Heart right ventricle (tissue), 16 donors: ENCODE measurements around the gene ETNPPL. TPM values are rescaled to one million over a fixed set of nuclear protein-coding genes. Genes with fewer than 3 reads are reported as not detected.
A peak's percentile ranks its signal among the peaks of the same experiment; 100 is the strongest.

Source experiments
- ATAC-seq, 8 donors: fragments of 200-7000 bp; cut with Tn5 transposase; one replicate each; pipeline ENCODE4 v1.9.1; 2020; ENCODE audit warnings: mild to moderate bottlenecking in 8 of 8, moderate library complexity in 8 of 8, moderate number of reproducible peaks in 1 of 8
- DNase-seq, 2 donors: peaks; one replicate each; pipeline ENCODE4 v3.0.0-alpha.2; 2020
- H3K27ac ChIP-seq, 10 donors: fragments of 200-600 bp; sonication (generic) in 2 of 10; one replicate each; pipeline versions ENCODE4 v1.5.0 to v1.8.0; 2020 to 2022; ENCODE audit warnings: mild to moderate bottlenecking in 3 of 10
- H3K27me3 ChIP-seq, 7 donors: fragments of 200-600 bp; one replicate each; pipeline ENCODE4 v1.8.0; 2021 to 2022; ENCODE audit warnings: mild to moderate bottlenecking in 2 of 7
- H3K36me3 ChIP-seq, 9 donors: fragments of 200-600 bp; sonication (generic) in 1 of 9; one replicate each; pipeline versions ENCODE4 v1.5.0 to v1.8.0; 2020 to 2022; ENCODE audit warnings: mild to moderate bottlenecking in 2 of 9
- H3K4me1 ChIP-seq, 9 donors: fragments of 200-600 bp; sonication (generic) in 1 of 9; one replicate each; pipeline versions ENCODE4 v1.5.0 to v1.8.0; 2020 to 2022; ENCODE audit warnings: mild to moderate bottlenecking in 4 of 9
- H3K4me3 ChIP-seq, 10 donors: fragments of 200-600 bp; sonication (generic) in 2 of 10; one replicate each; pipeline versions ENCODE4 v1.5.0 to v1.8.0; 2020 to 2022; ENCODE audit warnings: mild to moderate bottlenecking in 7 of 10, moderate library complexity in 2 of 10
- H3K9me3 ChIP-seq, 11 donors: fragments of 200-600 bp in 10 of 11; sonication (generic) in 2 of 11; one replicate each; pipeline versions ENCODE4 v1.5.0 to v1.8.0; 2013 to 2022; ENCODE audit warnings: mild to moderate bottlenecking in 2 of 11, control low read depth in 1 of 11, moderate library complexity in 1 of 11
- WGBS, 2 donors: extraction: QIAGEN DNeasy Blood & Tissue Kit; methylation state at CpG; one replicate each; pipeline ENCODE4 v1.1.7; 2013; ENCODE audit warnings: inconsistent platforms in 1 of 2; 5-methylcytosine and 5-hydroxymethylcytosine counted together
- intact Hi-C, 10 donors: fragments of 100-400 bp; cut with DNase I; formaldehyde crosslinking; loops; one replicate each; pipeline versions ENCODE4 v1.11.1 to v1.14.2; 2022
- polyA plus RNA-seq, 2 donors: library from polyadenylated mRNA; stranded (reverse); fragments of 200-250 nt; gene quantifications; one replicate each; pipeline ENCODE4 v1.2.3, GENCODE V29; 2013
- total RNA-seq, 10 donors: library from RNA; stranded (reverse); fragmentation: NEBNext Ultra II Directional in 3 of 10; extraction: Animal tissue kit (Norgen Biotek cat#: 25700) in 3 of 10; gene quantifications; one replicate each; pipeline versions ENCODE4 v1.2.1 to v1.2.4, GENCODE V29; 2021 to 2023
- TF ChIP-seq, protein P1 (sequence below), 9 donors: fragments of 200-600 bp; sonication (generic) in 2 of 9; IDR thresholded peaks; one replicate each; pipeline versions ENCODE4 v1.5.0 to v1.8.0; 2021 to 2022; ENCODE audit warnings: antibody characterized with exemption in 9 of 9, mild to moderate bottlenecking in 5 of 9, moderate library complexity in 1 of 9
- donor health status: Arrhythmogenic right ventricular cardiomyopathy.
- donor health status: ischemic (EF 13 %, LVEDD 7.1; RV severe dilation, severe dysfunction).
- donor health status: healthy with polysubstance abuse.
- donor health status: DM: no; HTN: yes; CAD: no.
- donor health status: DM: no; HTN: no; CAD: no.
- donor health status: ischemic (EF 25% LVEDD 6.9; RV normal size, moderate dysfunction).
- donor health status: ischemic (EF 25% LVEDD 5.7; RV mildly dilated, moderate dysfunction).
- donor health status: healthy.
- donor health status: DM: yes; HTN: yes; CAD: no.
- donor health status: Ischemic cardiomyopathy.
- donor health status: ischemic (EF 35%, LVEDD 5.7; RV mildly dilated, moderate dysfunction).
- donor health status: nonischemic (EF 11% LVEDD 7.7; RV severe dilation, severe dysfunction).
- donor health status: DM: yes; HTN: yes; CAD: no.
- donor health status: PGD.
- donor health status: ischemic (EF 29% LVEDD 5.4; RV normal size, mild dysfunction).
- donor health status: nonischemic (EF 23%, LVEDD 6.1; RV moderate dilation, normal function).

Gene ETNPPL
- total and polyA plus RNA-seq, 12 donors, result 1.9 to 45.8 (median 5.4) TPM

DNA sequence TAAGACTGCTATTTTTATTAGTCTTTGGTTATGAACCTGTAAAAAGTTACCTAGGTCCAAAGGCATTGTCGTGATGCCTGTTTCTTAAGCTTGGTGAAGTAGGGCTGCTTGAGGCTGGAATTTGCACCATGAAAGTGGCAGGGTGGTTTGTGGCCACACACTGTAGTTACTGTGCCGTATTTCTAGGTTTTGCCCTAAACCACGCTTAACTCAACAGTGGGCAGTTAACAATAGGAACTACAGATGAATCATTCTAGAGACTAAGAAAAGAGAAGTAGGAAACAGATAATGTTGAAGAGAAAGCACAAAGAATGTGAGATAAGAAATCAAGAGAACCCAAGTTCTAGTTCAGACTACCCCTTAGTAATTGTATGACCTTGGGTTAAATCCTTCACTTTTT lies 11.5 kb downstream of the ETNPPL start:
- intact Hi-C loops, result no loop called here
- H3K27me3 ChIP-seq, result peaks cover 0 to 5% (median 0%) of the 10 kb centered on the region in 7 donors

GRCh38 chr4:108749119-108749518 lies 13.7 kb downstream of the ETNPPL start:
- TF ChIP-seq, protein P1, sequence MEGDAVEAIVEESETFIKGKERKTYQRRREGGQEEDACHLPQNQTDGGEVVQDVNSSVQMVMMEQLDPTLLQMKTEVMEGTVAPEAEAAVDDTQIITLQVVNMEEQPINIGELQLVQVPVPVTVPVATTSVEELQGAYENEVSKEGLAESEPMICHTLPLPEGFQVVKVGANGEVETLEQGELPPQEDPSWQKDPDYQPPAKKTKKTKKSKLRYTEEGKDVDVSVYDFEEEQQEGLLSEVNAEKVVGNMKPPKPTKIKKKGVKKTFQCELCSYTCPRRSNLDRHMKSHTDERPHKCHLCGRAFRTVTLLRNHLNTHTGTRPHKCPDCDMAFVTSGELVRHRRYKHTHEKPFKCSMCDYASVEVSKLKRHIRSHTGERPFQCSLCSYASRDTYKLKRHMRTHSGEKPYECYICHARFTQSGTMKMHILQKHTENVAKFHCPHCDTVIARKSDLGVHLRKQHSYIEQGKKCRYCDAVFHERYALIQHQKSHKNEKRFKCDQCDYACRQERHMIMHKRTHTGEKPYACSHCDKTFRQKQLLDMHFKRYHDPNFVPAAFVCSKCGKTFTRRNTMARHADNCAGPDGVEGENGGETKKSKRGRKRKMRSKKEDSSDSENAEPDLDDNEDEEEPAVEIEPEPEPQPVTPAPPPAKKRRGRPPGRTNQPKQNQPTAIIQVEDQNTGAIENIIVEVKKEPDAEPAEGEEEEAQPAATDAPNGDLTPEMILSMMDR (IDR thresholded peaks at IDR 0.05), result no peak
- intact Hi-C loops, result no loop called here
- Histone ChIP-seq H3K27me3 (peaks cover 0 to 5% (median 0%) of the 10 kb centered on the region in 7 donors), H3K4me3 (no peak overlapping the region), H3K36me3 (no peaks in the 10 kb centered on the region), H3K4me1 (no peaks in the 10 kb centered on the region), H3K27ac (no peak overlapping the region), H3K9me3 (no peaks in the 10 kb centered on the region)
- 89 to 91% methylated on average over 8 of the region's 8 CpGs for WGBS, 2 donors
- ATAC-seq (no peak), DNase-seq (no peak)

More for the DNA sequence above, 11.5 kb downstream of the ETNPPL start:
- 78 to 84% methylated on average over 3 of the region's 3 CpGs for WGBS, 2 donors
- Histone ChIP-seq H3K4me3 (no peak overlapping the region), H3K36me3 (no peaks in the 10 kb centered on the region), H3K27ac (no peak overlapping the region), H3K4me1 (no peaks in the 10 kb centered on the region), H3K9me3 (no peaks in the 10 kb centered on the region)
- TF ChIP-seq, protein P1 (IDR thresholded peaks at IDR 0.05), result no peak
- ATAC-seq (no peak), DNase-seq (no peak)

- no peak overlapping the region for H3K4me3 ChIP-seq
- H3K27ac ChIP-seq, result no peak overlapping the region
- WGBS, 2 donors, result 85 to 89% methylated on average over 3 of the region's 3 CpGs
- DNase-seq, result no peak
- intact Hi-C loops, result no loop called here
- H3K36me3 ChIP-seq, result no peaks in the 10 kb centered on the region
- TF ChIP-seq, protein P1 (IDR thresholded peaks at IDR 0.05), result no peak
- H3K27me3 ChIP-seq, result peaks cover 0 to 5% (median 0%) of the 10 kb centered on the region in 7 donors
- no peaks in the 10 kb centered on the region for H3K4me1 ChIP-seq
- no peaks in the 10 kb centered on the region for H3K9me3 ChIP-seq
- no peak for ATAC-seq
These were observed 16.3 kb downstream of the ETNPPL start for GRCh38 chr4:108746511-108746910.

- Histone ChIP-seq H3K9me3 (no peaks in the 10 kb centered on the region), H3K4me1 (no peaks in the 10 kb centered on the region), H3K4me3 (no peak overlapping the region), H3K27ac (no peak overlapping the region), H3K27me3 (peaks cover 0 to 5% (median 0%) of the 10 kb centered on the region in 7 donors), H3K36me3 (no peaks in the 10 kb centered on the region)
- no peak for DNase-seq
- TF ChIP-seq, protein P1 (IDR thresholded peaks at IDR 0.05), result no peak
- peak in 1 of 8 donors; percentile 55 for ATAC-seq
- intact Hi-C loops, result no loop called here
These were observed 18.5 kb downstream of the ETNPPL start for GRCh38 chr4:108744307-108744706.
